GM12878 (cell line): ENCODE results near the gene RTP3. TPM values are rescaled to one million over a fixed set of nuclear protein-coding genes. Genes with fewer than 3 reads are reported as not detected.

Experiments
- ATAC-seq: fragments of 200-7000 bp; cut with Tn5 transposase; 3 replicates; pipeline ENCODE4 v1.9.1; 2020; ENCODE audit warnings: mild to moderate bottlenecking, moderate library complexity
- BruUV-seq: library from RNA; stranded (reverse); fragments of 400-500 nt; replicated peaks from 2 replicates; lab custom pipeline; 2021; lab: Mats Ljungman, UMichigan
- CTCF ChIA-PET: fragments of 300-600 bp; sonication (Branson Sonifier 250); formaldehyde crosslinking; extraction: SDS; loops from one replicate; lab custom pipeline; 2021; ENCODE audit warnings: inconsistent platforms; lab: Yijun Ruan, JAX
- POLR2A ChIA-PET: fragments of 350-600 bp; formaldehyde crosslinking; extraction: SDS; loops from one replicate; lab custom pipeline; 2021; ENCODE audit warnings: inconsistent platforms; lab: Charles Lee
- RAD21 ChIA-PET: fragments of 300-600 bp; sonication (Branson Sonifier 250); formaldehyde crosslinking; loops from one replicate; lab custom pipeline; 2023; ENCODE audit warnings: antibody characterized with exemption; ENCODE audit not compliant: unreplicated experiment; lab: Charles Lee
- SMC1A ChIA-PET: fragments of 300-600 bp; sonication (Branson Sonifier 250); formaldehyde crosslinking; loops from one replicate; lab custom pipeline; 2023; ENCODE audit not compliant: unreplicated experiment, uncharacterized antibody; lab: Charles Lee
- DNase-seq: peaks from one replicate; pipeline ENCODE4 v3.0.0-alpha.2; 2011; ENCODE audit warnings: low read depth, low spot score
- FAIRE-seq: peaks from 3 replicates; lab custom pipeline; 2011; peaks lifted over from hg19 to GRCh38; lab: Jason Lieb, UNC
- H2AFZ ChIP-seq: 2 replicates; pipeline ENCODE4 v1.6.0; 2011; ENCODE audit warnings: low read depth, low read length, control low read depth; ENCODE audit not compliant: control insufficient read depth
- H3K27ac ChIP-seq: 2 replicates; pipeline ENCODE4 v1.5.1; 2011; ENCODE audit warnings: control low read depth; ENCODE audit not compliant: control insufficient read depth, insufficient read depth
- H3K27me3 ChIP-seq, 2 experiments: replicated peaks in 1 of 2; 2 replicates each; pipeline versions ENCODE4 v1.6.0 to v1.6.1; 2011; ENCODE audit warnings: low read length in 1 of 2; ENCODE audit not compliant: control insufficient read depth in 2 of 2, insufficient read depth in 2 of 2
- H3K36me3 ChIP-seq, 2 experiments: 2 replicates each; pipeline ENCODE4 v1.5.1; 2011; ENCODE audit warnings: low read length in 1 of 2; ENCODE audit not compliant: control insufficient read depth in 2 of 2, insufficient read depth in 2 of 2
- H3K4me1 ChIP-seq: 2 replicates; pipeline ENCODE4 v1.6.1; 2011; ENCODE audit warnings: mild to moderate bottlenecking, low read length, moderate library complexity, mixed read lengths; ENCODE audit not compliant: control insufficient read depth, insufficient read depth
- H3K4me2 ChIP-seq: 2 replicates; pipeline ENCODE4 v1.6.0; 2011; ENCODE audit warnings: control low read depth; ENCODE audit not compliant: control insufficient read depth, insufficient read depth
- H3K4me3 ChIP-seq: fragments of 200-600 bp; sonication (generic); 2 replicates; pipeline ENCODE4 v1.5.1; 2016
- H3K79me2 ChIP-seq: 2 replicates; pipeline ENCODE4 v1.6.0; 2011; ENCODE audit warnings: low read length; ENCODE audit not compliant: control insufficient read depth, insufficient read depth
- H3K9ac ChIP-seq: 2 replicates; pipeline ENCODE4 v1.8.0; 2011; ENCODE audit warnings: low read length, control low read depth, mixed read lengths; ENCODE audit not compliant: control insufficient read depth, insufficient read depth
- H3K9me3 ChIP-seq: replicated peaks from 3 replicates; pipeline ENCODE4 v1.5.1; 2011; ENCODE audit warnings: mild to moderate bottlenecking, low read length; ENCODE audit not compliant: control insufficient read depth, insufficient read depth
- H4K20me1 ChIP-seq: 2 replicates; pipeline ENCODE4 v1.6.0; 2011; ENCODE audit not compliant: control insufficient read depth, insufficient read depth
- ATF7 ChIP-seq: fragments of 450-650 bp; IDR thresholded peaks from 2 replicates; pipeline ENCODE4 v1.6.1; 2016; ENCODE audit warnings: low read depth, mild to moderate bottlenecking
- FOXM1 ChIP-seq: IDR thresholded peaks from 2 replicates; pipeline ENCODE4 v1.6.1; 2012; ENCODE audit warnings: low read depth, mild to moderate bottlenecking, inconsistent platforms, low read length, moderate library complexity
- NFYA ChIP-seq: IDR thresholded peaks from 2 replicates; pipeline ENCODE4 v1.6.1; 2011; ENCODE audit warnings: low read depth, mild to moderate bottlenecking, low read length, improper control_type of control experiment, borderline replicate concordance
- POLR2A ChIP-seq: IDR thresholded peaks from 2 replicates; pipeline ENCODE4 v1.6.1; 2011; ENCODE audit warnings: low read depth, mild to moderate bottlenecking, low read length
- POLR2AphosphoS2 ChIP-seq: IDR thresholded peaks from 2 replicates; pipeline ENCODE4 v1.6.1; 2011; ENCODE audit warnings: low read depth, mild to moderate bottlenecking, low read length, improper control_type of control experiment, moderate library complexity
- RCOR1 ChIP-seq: conservative IDR thresholded peaks from 2 replicates; pipeline ENCODE4 v1.6.1; 2012; ENCODE audit warnings: low read depth, low read length, improper control_type of control experiment
- SPI1 ChIP-seq: IDR thresholded peaks from 2 replicates; pipeline ENCODE4 v1.6.1; 2011; ENCODE audit warnings: low read depth, mild to moderate bottlenecking, low read length, moderate library complexity, borderline replicate concordance; ENCODE audit not compliant: insufficient read depth
- SUPT20H ChIP-seq: IDR thresholded peaks from 2 replicates; pipeline ENCODE4 v1.6.1; 2011; ENCODE audit warnings: low read depth, mild to moderate bottlenecking, low read length, moderate library complexity, borderline replicate concordance; ENCODE audit not compliant: control insufficient read depth
- TAF1 ChIP-seq: IDR thresholded peaks from 2 replicates; pipeline ENCODE4 v1.6.1; 2011; ENCODE audit warnings: mild to moderate bottlenecking, low read depth, low read length, borderline replicate concordance
- ZNF217 ChIP-seq: fragments of 450-650 bp; IDR thresholded peaks from 2 replicates; pipeline ENCODE4 v1.6.1; 2017; ENCODE audit warnings: antibody characterized with exemption, mild to moderate bottlenecking
- WGBS: methylation state at CpG from one replicate; pipeline ENCODE4 v1.1.6; 2016; ENCODE audit warnings: low lambda C conversion rate; ENCODE audit not compliant: insufficient replicate concordance, insufficient coverage; ENCODE audit errors: missing lambda C conversion rate; 5-methylcytosine and 5-hydroxymethylcytosine counted together
- in situ Hi-C: fragments of 300-500 bp; cut with MboI; formaldehyde crosslinking; loops from 9 replicates; pipeline ENCODE4 v1.14.3; 2018; ENCODE audit warnings: mixed read lengths
- intact Hi-C: fragments of 100-400 bp; cut with micrococcal nuclease; formaldehyde crosslinking; loops from one replicate; pipeline ENCODE4 v1.14.2; 2022; ENCODE audit not compliant: unreplicated experiment
- polyA plus RNA-seq, 11 experiments: library from polyadenylated mRNA; depleted of rRNA in 4 of 11; unstranded in 6 of 11; stranded (reverse) in 5 of 11; fragments of >200 nt; fragmentation: Nextera tagmentation in 4 of 11; fragmentation: Illumina TruSeq in 1 of 11; extraction: Ambion mirVana in 4 of 11; extraction: Trizol in 1 of 11; gene quantifications; 1 replicate in 1 of 11; 2 replicates in 10 of 11; pipeline versions ENCODE4 v1.2.1 to v1.2.3, GENCODE V29; 2011 to 2016; ENCODE audit warnings: inconsistent platforms in 2 of 11, missing spikeins in 2 of 11, low read depth in 1 of 11
- total RNA-seq, 4 experiments: library from RNA; depleted of rRNA in 3 of 4; stranded (reverse); fragments of >200 nt in 3 of 4; fragmentation: Illumina TruSeq in 1 of 4; extraction: Trizol in 1 of 4; gene quantifications; 2 replicates each; pipeline versions ENCODE4 v1.2.1 to v1.2.3, GENCODE V29; 2013 to 2021
- TF ChIP-seq, protein P1 (sequence below): fragments of 450-650 bp; formaldehyde crosslinking; IDR thresholded peaks from 2 replicates; pipeline ENCODE4 v1.4.0; 2020; ENCODE audit warnings: mild to moderate bottlenecking, moderate library complexity
- TF ChIP-seq, protein P2 (sequence below): fragments of 450-650 bp; IDR thresholded peaks from 2 replicates; pipeline ENCODE4 v1.6.1; 2014; ENCODE audit warnings: mild to moderate bottlenecking

The RTP3 gene
- total and polyA plus RNA-seq, 10 of the 15 experiments (the other 5 are each of a cell fraction or from before 2014, with no cell fraction given) = 0.06 TPM; not detected in 9

DNA sequence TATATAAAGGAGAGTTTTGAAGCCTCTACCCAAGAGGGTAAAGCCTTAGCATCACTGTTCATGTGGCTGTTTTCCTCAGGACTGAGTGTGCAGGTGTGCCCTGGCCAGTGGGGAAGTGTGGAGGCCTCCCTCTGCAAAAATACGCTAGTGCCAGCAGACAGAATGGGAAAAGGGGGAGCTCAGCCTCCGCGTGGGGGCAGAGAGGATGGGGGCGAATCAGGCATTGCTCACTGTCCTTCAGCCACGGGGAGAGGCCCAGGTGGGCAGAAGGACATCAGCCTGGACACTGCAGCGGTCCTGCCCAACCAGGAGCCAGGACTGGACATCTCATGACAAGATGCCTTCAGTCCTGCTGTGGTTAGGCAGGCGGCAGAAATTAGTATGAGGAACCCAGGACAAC is 43.2 kb upstream of the RTP3 start:
- WGBS = 37% methylated on average over 7 of the region's 7 CpGs
- ChIA-PET POLR2A (no interaction called here), CTCF (interaction anchor here (3.2 kb wide), 1 partner anchor 34 kb away, joined by 10 read pairs; no protein-coding TSS in a partner anchor), RAD21 (no interaction called here), SMC1A (no interaction called here)
- H3K36me3 ChIP-seq = no peaks in the 10 kb centered on the region
- H3K4me1 ChIP-seq = no peaks in the 10 kb centered on the region
- no peak overlapping the region for H3K4me2 ChIP-seq
- H3K9ac ChIP-seq = no peak overlapping the region
- peaks cover 3 to 6% of the 10 kb centered on the region in 2 experiments; a peak in 2 of 4 replicates for H3K27me3 ChIP-seq
- ATAC-seq = no peak
- no peak overlapping the region for H3K4me3 ChIP-seq
- no peaks in the 10 kb centered on the region for H3K79me2 ChIP-seq
- no peaks in the 10 kb centered on the region for H4K20me1 ChIP-seq
- in situ Hi-C loops (no loop called here), intact Hi-C loops (no loop called here)
- no peak for DNase-seq
- no peaks in the 10 kb centered on the region for H3K9me3 ChIP-seq
- H3K27ac ChIP-seq = no peak overlapping the region
- no peak overlapping the region for H2AFZ ChIP-seq
- BruUV-seq = no TSS peak
- no peak for FAIRE-seq
- TF ChIP-seq TAF1 (no peak), ATF7 (no peak), SUPT20H (no peak)

DNA sequence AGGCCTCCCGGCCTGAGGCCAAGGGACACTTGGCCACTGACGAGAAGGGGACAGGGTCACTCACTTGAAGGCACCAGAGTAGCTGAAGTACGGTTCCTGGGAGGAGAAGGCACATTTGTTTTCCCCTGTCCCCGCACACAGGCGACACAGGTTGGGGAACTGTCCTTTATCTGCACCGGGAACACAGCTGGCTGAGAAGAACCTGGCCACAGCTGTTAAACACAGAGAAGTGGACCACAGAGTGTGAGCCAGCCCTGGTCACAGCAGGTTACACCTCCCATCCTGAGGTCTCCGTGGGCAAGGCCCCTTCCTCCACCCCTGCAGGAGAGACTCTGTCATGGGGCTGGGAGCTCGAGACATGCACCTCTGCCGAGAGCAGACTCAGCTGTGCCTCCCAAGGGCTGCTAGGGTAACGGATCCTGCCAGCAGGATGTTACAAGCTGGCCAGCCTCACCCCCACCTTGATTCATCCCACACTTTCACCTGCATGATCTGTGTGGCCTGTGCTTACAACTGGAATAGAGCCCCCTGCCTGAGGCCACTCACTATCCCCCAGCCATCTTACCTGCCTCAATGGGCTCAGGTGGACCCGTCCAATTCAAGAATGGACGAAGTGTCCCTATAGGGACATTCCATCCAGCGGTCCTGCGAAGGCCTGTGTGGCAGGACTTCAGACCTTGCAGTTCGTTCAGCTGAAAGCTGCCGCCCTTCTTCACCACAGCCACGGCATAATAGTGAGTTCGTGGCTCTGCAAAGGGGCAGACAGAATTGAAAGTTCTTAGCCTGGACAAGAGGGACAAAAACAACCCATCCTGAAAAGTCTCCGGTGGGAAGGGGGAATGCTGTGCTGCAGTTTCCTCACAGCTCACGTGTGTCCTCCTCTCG is 42.3 kb upstream of the RTP3 start:
- intact Hi-C loops (no loop called here), in situ Hi-C loops (no loop called here)
- WGBS = 33% methylated on average over 21 of the region's 21 CpGs
- FAIRE-seq (no peak), ATAC-seq (no peak), DNase-seq (no peak)
- Histone ChIP-seq H3K27ac (no peak overlapping the region), H3K4me2 (no peak overlapping the region), H3K4me1 (no peaks in the 10 kb centered on the region), H3K9me3 (no peaks in the 10 kb centered on the region; the same call in 2 of the 3 replicates), H3K79me2 (no peaks in the 10 kb centered on the region), H2AFZ (no peak overlapping the region), H3K9ac (no peak overlapping the region), H3K27me3 (peaks cover 1 to 4% of the 10 kb centered on the region in 2 experiments; a peak in 2 of 4 replicates), H3K4me3 (no peak overlapping the region), H3K36me3 (no peaks in the 10 kb centered on the region), H4K20me1 (no peaks in the 10 kb centered on the region)
- ChIA-PET RAD21 (no interaction called here), SMC1A (no interaction called here), POLR2A (no interaction called here), CTCF (interaction anchor here (3.2 kb wide), 1 partner anchor 33 kb away, joined by 10 read pairs; no protein-coding TSS in a partner anchor)
- BruUV-seq = no TSS peak
- no peak for TF ChIP-seq SPI1
- no peak for TF ChIP-seq FOXM1
- no peak for TF ChIP-seq POLR2AphosphoS2
- TF ChIP-seq, protein P1, sequence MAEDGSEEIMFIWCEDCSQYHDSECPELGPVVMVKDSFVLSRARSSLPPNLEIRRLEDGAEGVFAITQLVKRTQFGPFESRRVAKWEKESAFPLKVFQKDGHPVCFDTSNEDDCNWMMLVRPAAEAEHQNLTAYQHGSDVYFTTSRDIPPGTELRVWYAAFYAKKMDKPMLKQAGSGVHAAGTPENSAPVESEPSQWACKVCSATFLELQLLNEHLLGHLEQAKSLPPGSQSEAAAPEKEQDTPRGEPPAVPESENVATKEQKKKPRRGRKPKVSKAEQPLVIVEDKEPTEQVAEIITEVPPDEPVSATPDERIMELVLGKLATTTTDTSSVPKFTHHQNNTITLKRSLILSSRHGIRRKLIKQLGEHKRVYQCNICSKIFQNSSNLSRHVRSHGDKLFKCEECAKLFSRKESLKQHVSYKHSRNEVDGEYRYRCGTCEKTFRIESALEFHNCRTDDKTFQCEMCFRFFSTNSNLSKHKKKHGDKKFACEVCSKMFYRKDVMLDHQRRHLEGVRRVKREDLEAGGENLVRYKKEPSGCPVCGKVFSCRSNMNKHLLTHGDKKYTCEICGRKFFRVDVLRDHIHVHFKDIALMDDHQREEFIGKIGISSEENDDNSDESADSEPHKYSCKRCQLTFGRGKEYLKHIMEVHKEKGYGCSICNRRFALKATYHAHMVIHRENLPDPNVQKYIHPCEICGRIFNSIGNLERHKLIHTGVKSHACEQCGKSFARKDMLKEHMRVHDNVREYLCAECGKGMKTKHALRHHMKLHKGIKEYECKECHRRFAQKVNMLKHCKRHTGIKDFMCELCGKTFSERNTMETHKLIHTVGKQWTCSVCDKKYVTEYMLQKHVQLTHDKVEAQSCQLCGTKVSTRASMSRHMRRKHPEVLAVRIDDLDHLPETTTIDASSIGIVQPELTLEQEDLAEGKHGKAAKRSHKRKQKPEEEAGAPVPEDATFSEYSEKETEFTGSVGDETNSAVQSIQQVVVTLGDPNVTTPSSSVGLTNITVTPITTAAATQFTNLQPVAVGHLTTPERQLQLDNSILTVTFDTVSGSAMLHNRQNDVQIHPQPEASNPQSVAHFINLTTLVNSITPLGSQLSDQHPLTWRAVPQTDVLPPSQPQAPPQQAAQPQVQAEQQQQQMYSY (CRISPR knock-in tag) = no peak
- TF ChIP-seq NFYA = no peak
- TF ChIP-seq, protein P2, sequence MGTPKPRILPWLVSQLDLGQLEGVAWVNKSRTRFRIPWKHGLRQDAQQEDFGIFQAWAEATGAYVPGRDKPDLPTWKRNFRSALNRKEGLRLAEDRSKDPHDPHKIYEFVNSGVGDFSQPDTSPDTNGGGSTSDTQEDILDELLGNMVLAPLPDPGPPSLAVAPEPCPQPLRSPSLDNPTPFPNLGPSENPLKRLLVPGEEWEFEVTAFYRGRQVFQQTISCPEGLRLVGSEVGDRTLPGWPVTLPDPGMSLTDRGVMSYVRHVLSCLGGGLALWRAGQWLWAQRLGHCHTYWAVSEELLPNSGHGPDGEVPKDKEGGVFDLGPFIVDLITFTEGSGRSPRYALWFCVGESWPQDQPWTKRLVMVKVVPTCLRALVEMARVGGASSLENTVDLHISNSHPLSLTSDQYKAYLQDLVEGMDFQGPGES = no peak
- no peak for TF ChIP-seq RCOR1
- TF ChIP-seq ZNF217 = no peak
- TF ChIP-seq POLR2A = no peak
